Motor neuron (in vitro differentiated cells): ENCODE measurements around the gene CLDN9. TPM values are rescaled to one million over a fixed set of nuclear protein-coding genes. Genes with fewer than 3 reads are reported as not detected.

Experiments used
- ATAC-seq, 8 experiments: fragments of 200-7000 bp; cut with Tn5 transposase; replicated peaks in 6 of 8; 2 replicates each; pipeline ENCODE4 v1.8.0; 2021; ENCODE audit warnings: mild to moderate bottlenecking in 8 of 8, moderate library complexity in 8 of 8
- H3K27ac ChIP-seq, 2 donors: fragments of 250-450 bp; sonication (Bioruptor Pico); 2 replicates each; pipeline ENCODE4 v1.9.0; 2021; ENCODE audit warnings: antibody characterized with exemption in 2 of 2, mild to moderate bottlenecking in 2 of 2, moderate library complexity in 1 of 2
- H3K4me1 ChIP-seq, 2 donors: fragments of 250-450 bp; sonication (Bioruptor Pico); replicated peaks in 1 of 2; 2 replicates each; pipeline ENCODE4 v1.6.1; 2021; ENCODE audit warnings: antibody characterized with exemption in 2 of 2, mild to moderate bottlenecking in 2 of 2, moderate library complexity in 1 of 2
- H3K4me3 ChIP-seq, 5 donors: fragments of 250-450 bp; sonication (Bioruptor Pico); 2 replicates each; pipeline ENCODE4 v1.9.0; 2021; ENCODE audit warnings: antibody characterized with exemption in 5 of 5, mild to moderate bottlenecking in 5 of 5, moderate library complexity in 4 of 5
- WGBS, 10 experiments: fragments of 450-650 bp; shearing (Covaris generic); methylation state at CpG; one replicate each; pipeline ENCODE4 v1.0.0; 2022; 5-methylcytosine and 5-hydroxymethylcytosine counted together
- in situ Hi-C, 9 experiments: fragments of 400-800 bp; cut with MboI; loops; one replicate each; pipeline ENCODE4 v1.15.0; 2021; ENCODE audit warnings: low sequenced_read_pairs in 9 of 9, low pct_unique_long_range_greater_than_20kb in 2 of 9; ENCODE audit not compliant: unreplicated experiment in 9 of 9
- total RNA-seq, 8 experiments: library from RNA; unstranded; fragments of 300-600 nt; gene quantifications; 2 replicates each; pipeline versions ENCODE4 v1.2.3 to v1.2.4, GENCODE V29; 2022

CLDN9 gene
- total RNA-seq, 8 experiments from 2014 or later: 0.15 to 1.9 (median 0.32) TPM

DNA sequence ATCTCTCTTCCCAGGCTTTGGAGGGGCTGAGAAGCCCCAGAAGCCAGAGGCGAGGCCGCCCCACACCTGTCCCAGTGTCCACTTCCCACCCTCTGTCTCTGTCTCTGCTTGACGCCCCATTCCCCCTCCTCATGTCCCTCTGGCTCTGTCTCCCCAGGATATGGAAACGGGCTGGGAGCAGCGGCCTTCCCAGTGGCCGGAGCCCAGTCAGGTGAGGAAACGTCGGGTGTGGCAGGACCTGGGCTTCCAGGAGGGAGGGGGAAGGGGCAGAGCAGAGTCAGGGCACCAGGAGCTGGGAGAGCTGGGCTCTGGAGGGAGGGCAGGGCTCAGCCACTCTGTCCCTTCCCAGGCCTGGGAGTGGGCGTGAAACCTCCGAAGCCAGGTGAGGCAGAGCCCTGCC lies 21.8 kb upstream of the CLDN9 start:
- no peak for ATAC-seq
- 100% methylated on average over 2 of the region's 10 CpGs; no CpG with 5 or more reads in 9 of the 10 experiments for WGBS, 10 experiments
- Histone ChIP-seq H3K4me1 (peaks cover 7 to 17% of the 10 kb centered on the region in 2 donors), H3K27ac (no peak overlapping the region), H3K4me3 (no peak overlapping the region)
- in situ Hi-C loops: no loop called here

DNA sequence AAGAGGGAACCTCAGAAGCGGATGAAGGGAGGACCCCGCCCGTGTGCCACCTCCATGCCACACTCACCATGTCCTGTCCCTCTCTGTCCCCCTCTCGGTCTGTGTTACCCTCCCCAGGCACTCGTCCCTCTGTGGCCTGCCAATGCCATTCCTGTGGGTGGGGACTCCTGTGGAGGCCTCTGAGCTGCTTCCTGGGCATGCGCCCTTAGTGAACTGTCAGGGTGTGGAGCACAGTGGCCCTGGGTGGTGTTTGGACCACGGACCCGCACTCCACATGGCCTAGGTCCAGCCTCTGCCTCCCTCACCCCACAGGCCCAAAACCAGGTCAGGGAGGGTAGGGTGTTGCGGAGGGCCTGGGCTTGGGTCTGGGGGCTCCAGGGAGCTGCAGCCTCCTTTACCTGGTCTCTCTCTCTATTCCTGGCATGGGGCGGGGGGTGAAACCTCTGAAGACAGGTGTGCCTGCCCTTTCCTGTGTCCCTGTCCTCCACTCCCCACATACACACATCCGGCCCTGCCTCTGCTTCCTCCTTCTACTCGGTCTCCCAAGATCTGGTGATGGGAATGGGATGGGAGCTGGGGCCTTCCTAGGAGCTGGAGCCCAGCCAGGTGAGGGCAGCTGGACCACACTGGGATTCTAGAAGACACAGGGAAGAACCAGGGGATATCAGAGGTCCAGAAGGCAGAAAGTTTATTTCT lies 21.0 kb upstream of the CLDN9 start:
- Histone ChIP-seq H3K4me1 (peaks cover 7 to 17% of the 10 kb centered on the region in 2 donors), H3K27ac (no peak overlapping the region), H3K4me3 (no peak overlapping the region)
- in situ Hi-C loops: no loop called here
- WGBS, 10 experiments: 10 to 100% (median 75%) methylated on average over 1 to 2 of the region's 12 CpGs; no CpG with 5 or more reads in 6 of the 10 experiments
- peak in 1 of 8 experiments; percentile 22 for ATAC-seq

DNA sequence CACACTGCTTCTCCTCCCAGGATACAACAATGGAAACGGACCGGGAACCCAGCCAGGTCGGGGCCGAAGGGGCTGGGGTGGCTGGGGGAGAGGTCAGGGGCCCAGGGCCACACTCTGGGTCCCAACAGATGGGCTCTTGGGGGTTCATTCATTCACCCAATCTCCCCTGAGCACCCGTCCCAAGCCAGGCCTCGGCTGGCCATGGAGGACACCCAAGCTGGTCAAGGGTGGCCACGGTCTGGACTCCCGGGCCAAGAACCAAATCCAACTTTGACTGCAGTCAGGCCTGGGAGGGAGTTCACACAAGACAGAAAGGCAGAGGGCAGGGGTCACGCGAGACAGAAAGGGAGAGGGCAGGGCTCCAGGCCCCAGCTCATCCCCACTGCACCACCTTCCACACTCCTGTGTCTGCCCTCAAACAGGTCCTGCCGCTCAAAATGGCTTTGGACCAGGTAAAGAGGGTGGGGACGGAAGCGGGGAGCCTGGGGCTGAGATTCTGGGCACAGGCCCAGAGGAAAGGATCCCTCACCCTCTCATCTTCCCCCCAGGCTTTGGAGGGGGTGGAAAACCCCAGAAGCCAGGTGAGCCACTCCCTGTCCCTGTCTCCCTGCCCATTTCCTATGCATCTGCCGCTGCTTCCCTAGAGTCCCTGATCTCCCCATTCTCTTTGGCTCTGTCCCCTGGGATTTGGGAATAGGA lies 20.2 kb upstream of the CLDN9 start:
- Histone ChIP-seq H3K4me1 (peaks cover 6 to 11% of the 10 kb centered on the region in 2 donors), H3K27ac (no peak overlapping the region), H3K4me3 (no peak overlapping the region)
- in situ Hi-C loops: no loop called here
- WGBS, 10 experiments: 90 to 100% (median 100%) methylated on average over 1 to 2 of the region's 14 CpGs; no CpG with 5 or more reads in 6 of the 10 experiments
- no peak for ATAC-seq

DNA sequence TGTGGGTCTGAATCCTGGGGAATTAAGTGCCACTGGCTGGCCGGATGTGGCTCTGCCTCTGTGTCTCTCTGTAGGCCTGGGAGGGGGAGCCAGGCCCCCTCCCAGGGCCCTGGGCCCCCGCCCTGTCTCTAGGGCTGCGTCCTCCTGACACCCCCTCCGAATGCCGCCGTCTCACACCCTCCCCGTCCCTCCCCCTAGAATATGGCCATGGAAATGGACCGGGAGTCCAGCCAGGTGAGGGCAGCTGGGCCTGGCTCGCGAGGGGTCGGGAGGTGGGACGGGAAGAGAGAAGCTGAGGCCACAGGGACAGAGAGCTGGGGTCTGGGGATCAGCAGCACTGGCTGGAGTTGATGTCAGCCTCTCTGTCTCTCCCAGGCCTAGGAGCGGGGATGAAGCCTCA lies 16.4 kb upstream of the CLDN9 start:
- Histone ChIP-seq H3K4me3 (no peak overlapping the region), H3K4me1 (no peaks in the 10 kb centered on the region), H3K27ac (no peak overlapping the region)
- no peak for ATAC-seq
- 64 to 83% (median 67%) methylated on average over 1 to 3 of the region's 13 CpGs; no CpG with 5 or more reads in 7 of the 10 experiments for WGBS, 10 experiments
- in situ Hi-C loops: no loop called here

DNA sequence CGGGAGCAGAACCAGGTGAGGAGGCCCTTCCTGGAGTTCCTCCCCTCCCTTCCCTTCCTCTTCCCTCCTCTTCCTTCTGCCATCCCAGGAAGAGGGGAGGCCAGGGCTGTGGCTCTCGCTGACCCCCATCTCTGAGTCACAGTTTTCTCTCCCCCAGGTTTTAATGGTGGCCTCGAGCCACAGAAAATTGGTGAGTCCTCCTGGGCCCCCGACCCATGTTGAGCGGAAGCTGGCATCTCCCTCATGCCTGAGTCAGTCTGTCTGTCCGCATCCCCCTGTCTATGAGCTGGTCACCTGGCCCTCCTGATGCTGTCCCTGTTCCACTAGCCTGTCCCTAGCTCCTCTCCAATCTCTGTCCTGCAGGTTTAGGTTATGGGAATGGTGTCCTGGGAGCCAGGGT lies 12.8 kb upstream of the CLDN9 start:
- Histone ChIP-seq H3K4me1 (peaks cover 2% of the 10 kb centered on the region in 2 donors), H3K4me3 (no peak overlapping the region), H3K27ac (no peak overlapping the region)
- in situ Hi-C loops: no loop called here
- no peak for ATAC-seq
- 67 to 84% (median 76%) methylated on average over 2 to 6 of the region's 6 CpGs; no CpG with 5 or more reads in 6 of the 10 experiments for WGBS, 10 experiments

DNA sequence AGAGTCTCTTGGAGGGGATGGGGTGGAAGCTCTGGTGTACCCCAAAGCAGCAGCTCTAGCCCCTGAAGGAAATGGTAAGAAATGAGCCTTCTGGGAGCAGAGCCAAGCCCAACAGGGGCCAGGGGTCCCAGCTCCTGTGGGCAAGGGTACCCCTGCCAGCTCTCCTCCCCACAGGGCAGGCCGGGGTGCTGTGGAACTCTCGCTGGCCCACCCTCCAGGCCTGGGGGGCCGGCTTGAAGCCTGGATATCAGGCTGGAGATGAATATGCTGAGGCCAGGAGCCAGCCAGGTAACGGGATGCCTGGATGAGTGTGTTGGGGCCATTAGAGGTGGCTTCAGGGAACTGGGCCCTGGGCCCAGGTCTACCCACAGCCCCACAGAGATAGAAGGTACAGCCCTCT lies 12.2 kb upstream of the CLDN9 start:
- 20 to 83% (median 57%) methylated on average over 1 of the region's 4 CpGs; no CpG with 5 or more reads in 6 of the 10 experiments for WGBS, 10 experiments
- in situ Hi-C loops: no loop called here
- Histone ChIP-seq H3K4me3 (no peak overlapping the region), H3K4me1 (peaks cover 4% of the 10 kb centered on the region in 2 donors), H3K27ac (no peak overlapping the region)
- no peak for ATAC-seq

DNA sequence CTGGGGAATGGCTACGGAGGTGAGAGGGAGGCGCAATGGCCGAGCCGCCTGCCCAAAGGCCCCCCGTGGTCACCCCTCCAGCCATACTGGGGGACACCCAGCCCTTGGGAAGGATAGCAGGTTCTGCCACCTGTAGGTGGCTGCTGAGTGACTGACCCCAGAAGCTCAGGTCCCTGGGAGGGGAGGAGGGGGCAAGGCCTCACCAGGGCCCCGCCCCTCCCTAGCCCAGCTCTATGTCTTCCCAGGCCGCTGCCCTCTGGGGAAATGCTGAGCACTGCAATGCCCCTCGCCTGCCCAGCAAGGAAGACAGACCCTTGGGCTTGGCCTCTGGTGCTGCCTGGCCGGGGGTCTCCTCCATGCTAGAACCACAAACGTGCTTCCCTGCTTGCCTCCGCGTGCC lies 11.4 kb upstream of the CLDN9 start:
- Histone ChIP-seq H3K4me1 (peaks cover 4% of the 10 kb centered on the region in 2 donors), H3K27ac (no peak overlapping the region), H3K4me3 (no peak overlapping the region)
- ATAC-seq: no peak
- WGBS, 10 experiments: 40 to 100% (median 70%) methylated on average over 1 to 2 of the region's 12 CpGs; no CpG with 5 or more reads in 6 of the 10 experiments
- in situ Hi-C loops: no loop called here

DNA sequence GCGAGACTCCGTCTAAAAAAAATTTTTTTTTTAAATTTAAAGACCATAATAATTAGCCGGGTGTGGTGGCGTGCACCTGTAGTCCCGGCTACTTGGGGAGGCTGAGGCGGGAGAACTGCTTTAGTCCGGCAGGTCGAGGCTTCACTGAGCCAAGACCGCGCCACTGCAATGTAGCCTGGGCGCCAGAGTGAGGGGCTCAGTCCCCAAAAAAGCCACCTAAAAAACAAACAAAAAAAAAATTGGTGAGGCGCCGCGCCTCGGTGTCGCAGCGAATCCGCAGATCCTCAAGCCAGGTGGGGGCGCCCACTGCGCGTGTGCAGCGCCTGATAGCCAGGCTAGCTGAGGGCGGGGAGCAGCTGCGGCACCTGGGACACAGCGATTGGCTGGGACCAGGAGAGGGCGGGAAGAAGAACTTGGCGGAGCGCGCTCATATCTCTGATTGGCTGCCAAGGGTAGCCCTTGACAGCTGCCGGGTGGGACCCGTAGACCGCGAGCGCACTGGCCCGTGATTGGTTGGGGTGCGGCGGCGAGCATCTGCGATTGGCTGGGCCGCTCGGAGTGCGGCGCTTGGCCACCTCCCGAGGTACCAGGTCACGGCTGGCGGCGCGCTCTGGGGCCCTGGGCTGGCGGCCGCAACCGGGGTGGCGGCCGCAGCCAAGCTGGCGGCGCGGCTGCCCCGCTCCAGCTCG lies 9.0 kb upstream of the CLDN9 start:
- H3K27ac ChIP-seq: no peak overlapping the region

DNA sequence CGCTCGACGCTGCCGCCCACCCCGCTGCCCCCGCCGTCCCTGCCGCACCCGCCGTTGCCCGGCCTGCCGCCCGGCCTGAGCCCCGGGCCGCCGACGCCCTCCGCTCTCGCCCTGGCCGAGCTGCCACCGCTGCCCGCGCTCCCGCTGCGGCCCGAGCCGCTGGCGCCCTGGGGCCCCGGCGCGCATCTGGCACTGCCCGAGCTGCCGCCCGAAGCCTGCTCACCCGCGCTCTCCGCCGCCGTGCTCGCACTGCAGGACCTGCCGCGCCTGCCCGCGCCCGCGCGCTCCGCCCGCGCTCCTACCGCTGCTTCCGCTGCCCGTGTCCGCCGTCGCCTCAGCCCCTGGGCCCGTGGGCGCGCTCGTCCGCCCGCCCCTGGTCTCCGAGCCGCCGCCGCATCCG lies 8.4 kb upstream of the CLDN9 start:
- H3K4me1 ChIP-seq: peaks cover 13 to 19% of the 10 kb centered on the region in 2 donors
- ATAC-seq: peak in 6 of 8 experiments; percentile 15 to 34 (median 30)

More for the DNA sequence above, 9.0 kb upstream of the CLDN9 start:
- in situ Hi-C loops: no loop called here
- peak overlapping the region; percentile 40 to 54 (median 50) for H3K4me3 ChIP-seq
- peaks cover 12 to 15% of the 10 kb centered on the region in 2 donors for H3K4me1 ChIP-seq
- ATAC-seq: peak; percentile 95 to 98 (median 96)
- WGBS, 10 experiments: 0 to 92% (median 24%) methylated on average over 2 to 15 of the region's 58 CpGs; no CpG with 5 or more reads in 1 of the 10 experiments

DNA sequence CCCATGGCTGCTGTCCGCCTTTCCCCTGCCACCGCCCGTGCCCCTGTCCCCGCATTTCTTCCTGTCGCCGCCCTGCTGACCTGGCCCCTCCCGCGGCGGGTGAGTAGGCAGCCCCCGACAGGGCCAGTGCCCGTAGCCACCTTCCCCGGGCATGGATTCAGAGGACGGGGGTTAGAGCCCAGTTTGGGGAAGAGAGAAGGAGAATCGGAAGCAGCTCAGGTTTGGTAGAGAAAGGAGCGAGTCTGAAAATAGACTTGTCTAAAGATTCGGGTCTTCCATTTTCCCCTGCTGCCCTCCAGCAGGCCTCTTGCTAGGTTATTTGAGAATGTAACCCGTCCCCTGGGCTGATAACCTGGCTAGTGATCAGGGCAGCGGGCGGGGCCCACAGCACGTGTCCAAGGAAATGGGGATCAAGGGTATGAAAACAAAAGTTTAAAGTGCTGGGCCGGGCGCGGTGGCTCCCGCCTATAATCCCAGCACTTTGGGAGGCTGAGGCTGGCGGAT lies 7.9 kb upstream of the CLDN9 start:
- in situ Hi-C loops: no loop called here
- WGBS, 10 experiments: 0 to 34% (median 3%) methylated on average over 1 to 7 of the region's 25 CpGs; no CpG with 5 or more reads in 6 of the 10 experiments
- Histone ChIP-seq H3K4me3 (peak overlapping the region; percentile 30 to 54 (median 44)), H3K27ac (no peak overlapping the region), H3K4me1 (peaks cover 13 to 24% of the 10 kb centered on the region in 2 donors)
- ATAC-seq: no peak

More for the DNA sequence above, 8.4 kb upstream of the CLDN9 start:
- Histone ChIP-seq H3K4me3 (peak overlapping the region; percentile 40 to 54 (median 50)), H3K27ac (peak overlapping the region in 1 of 2 donors; percentile 43)
- WGBS, 10 experiments: no CpG with 5 or more reads among the region's 67 CpGs
- in situ Hi-C loops: no loop called here

DNA sequence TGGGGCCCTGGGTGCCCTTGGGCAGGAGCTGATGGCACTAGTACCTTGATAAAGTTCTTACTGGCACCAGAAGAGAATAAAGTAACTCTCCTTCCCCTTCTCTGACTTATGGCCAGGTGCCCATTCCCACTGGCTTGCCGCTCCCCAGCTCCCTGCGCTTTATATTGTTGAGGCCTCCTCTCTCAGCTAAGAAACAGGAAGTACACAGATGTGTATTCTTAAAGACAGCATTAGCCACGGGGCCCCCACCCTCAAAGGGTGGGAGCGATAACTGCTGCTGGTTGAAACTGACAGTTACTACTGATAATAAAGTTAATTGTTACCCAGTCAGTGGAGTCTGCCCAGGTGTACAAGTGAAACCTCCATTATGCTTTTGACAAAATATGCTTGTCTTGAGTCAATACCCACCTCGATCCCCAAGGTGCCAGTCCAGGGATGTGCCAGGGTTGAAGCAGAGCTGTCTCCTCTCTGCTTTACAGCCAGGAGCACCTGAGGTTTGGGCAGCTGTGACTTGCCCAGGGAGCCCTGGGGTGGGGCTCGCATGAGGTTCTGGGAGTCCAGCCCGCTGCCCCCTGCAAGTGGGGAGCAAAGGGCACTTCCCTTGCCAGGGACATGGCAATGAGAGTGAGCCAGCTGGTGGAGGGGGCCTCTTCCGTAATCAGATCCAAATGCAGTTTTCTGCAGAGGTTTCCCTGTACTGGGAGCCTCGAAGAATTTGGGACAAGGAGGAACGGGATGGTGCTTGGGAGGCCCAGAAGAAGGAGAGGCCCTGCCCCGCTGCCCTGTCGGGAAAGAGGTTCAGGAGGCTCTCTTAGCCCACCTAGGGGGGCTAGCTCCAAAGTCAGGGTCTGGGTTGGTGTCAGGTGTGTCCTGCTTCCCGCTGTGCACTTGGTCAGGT lies 5.4 kb upstream of the CLDN9 start:
- ATAC-seq: no peak
- Histone ChIP-seq H3K4me3 (no peak overlapping the region), H3K4me1 (peaks cover 15 to 33% of the 10 kb centered on the region in 2 donors), H3K27ac (no peak overlapping the region)
- in situ Hi-C loops: no loop called here
- WGBS, 10 experiments: 0 to 72% (median 64%) methylated on average over 1 to 9 of the region's 13 CpGs; no CpG with 5 or more reads in 3 of the 10 experiments
